B cell (primary cell): ENCODE results near the gene SYNE2. TPM values are rescaled to one million over a fixed set of nuclear protein-coding genes. Genes with fewer than 3 reads are reported as not detected.

Experiments
- ATAC-seq: fragments of 200-7000 bp; cut with Tn5 transposase; one replicate; pipeline ENCODE4 v1.10.0; 2021; ENCODE audit warnings: low read depth, mild to moderate bottlenecking, moderate number of reproducible peaks, moderate library complexity
- CTCF ChIA-PET: fragments of 350-600 bp; sonication (Branson Sonifier 250); formaldehyde crosslinking; loops from one replicate; lab custom pipeline; 2021; ENCODE audit warnings: antibody characterized with exemption, inconsistent platforms; lab: Charles Lee
- POLR2A ChIA-PET: fragments of 350-600 bp; sonication (Branson Sonifier 250); formaldehyde crosslinking; loops from one replicate; lab custom pipeline; 2021; ENCODE audit warnings: antibody characterized with exemption; lab: Charles Lee
- DNase-seq: peaks from one replicate; pipeline ENCODE4 v3.0.0; 2013
- H2AFZ ChIP-seq: 2 replicates; pipeline ENCODE4 v1.6.1; 2012; ENCODE audit warnings: mild to moderate bottlenecking, low read depth, low read length; ENCODE audit not compliant: insufficient read depth, poor library complexity, severe bottlenecking
- H3K27ac ChIP-seq, 2 donors: 1 replicate in 1 of 2; 2 replicates in 1 of 2; pipeline ENCODE4 v1.5.1; 2012 to 2013; ENCODE audit warnings: low read length in 2 of 2, mild to moderate bottlenecking in 2 of 2, moderate library complexity in 1 of 2
- H3K27me3 ChIP-seq, 4 experiments: fragments of 200-600 bp in 1 of 4; sonication (generic) in 1 of 4; replicated peaks in 1 of 4; 1 replicate in 2 of 4; 2 replicates in 2 of 4; pipeline versions ENCODE4 v1.6.1 to v1.7.0; 2013 to 2016; ENCODE audit warnings: low read length in 3 of 4, mild to moderate bottlenecking in 2 of 4, mixed read lengths in 1 of 4, moderate library complexity in 1 of 4; ENCODE audit not compliant: insufficient read depth in 4 of 4, control insufficient read depth in 3 of 4; ENCODE audit errors: control extremely low read depth in 1 of 4
- H3K36me3 ChIP-seq, 2 experiments: replicated peaks in 1 of 2; 1 replicate in 1 of 2; 2 replicates in 1 of 2; pipeline versions ENCODE4 v1.6.1 to v1.7.1; 2013; ENCODE audit warnings: low read length in 1 of 2; ENCODE audit not compliant: insufficient read depth in 2 of 2, control insufficient read depth in 1 of 2; ENCODE audit errors: control extremely low read depth in 1 of 2, extremely low read depth in 1 of 2
- H3K4me1 ChIP-seq, 2 donors: fragments of 200-600 bp in 1 of 2; sonication (generic) in 1 of 2; 1 replicate in 1 of 2; 2 replicates in 1 of 2; pipeline versions ENCODE4 v1.5.1 to v1.6.1; 2013 to 2017; ENCODE audit warnings: low read length in 2 of 2; ENCODE audit not compliant: control insufficient read depth in 2 of 2, insufficient read depth in 2 of 2
- H3K4me2 ChIP-seq: replicated peaks from 2 replicates; pipeline ENCODE3; 2012; ENCODE audit warnings: mild to moderate bottlenecking, low read depth, low read length; ENCODE audit not compliant: poor library complexity, severe bottlenecking
- H3K4me3 ChIP-seq, 5 experiments: fragments of 200-600 bp in 1 of 5; sonication (generic) in 1 of 5; 1 replicate in 3 of 5; 2 replicates in 2 of 5; pipeline versions ENCODE4 v1.5.1 to v1.7.0; 2011 to 2016; ENCODE audit warnings: low read length in 4 of 5, mild to moderate bottlenecking in 4 of 5, low read depth in 2 of 5, control low read depth in 1 of 5, moderate library complexity in 1 of 5; ENCODE audit not compliant: insufficient read depth in 1 of 5; ENCODE audit errors: control extremely low read depth in 1 of 5, extremely low read depth in 1 of 5
- H3K79me2 ChIP-seq: fragments of 200-600 bp; sonication (generic); one replicate; pipeline ENCODE4 v1.6.0; 2016; ENCODE audit warnings: low read length; ENCODE audit not compliant: control insufficient read depth, insufficient read depth
- H3K9ac ChIP-seq: fragments of 200-600 bp; sonication (generic); 2 replicates; pipeline ENCODE4 v1.6.1; 2017; ENCODE audit warnings: mild to moderate bottlenecking, low read length, moderate library complexity
- H3K9me3 ChIP-seq, 3 donors: one replicate each; pipeline versions ENCODE4 v1.6.1 to v1.7.1; 2013; ENCODE audit warnings: low read length in 2 of 3; ENCODE audit not compliant: control insufficient read depth in 2 of 3, insufficient read depth in 1 of 3; ENCODE audit errors: control extremely low read depth in 1 of 3
- H4K20me1 ChIP-seq: 2 replicates; pipeline ENCODE4 v1.6.0; 2012; ENCODE audit warnings: mild to moderate bottlenecking, low read length; ENCODE audit not compliant: insufficient read depth, control insufficient read depth, poor library complexity, severe bottlenecking
- H3K27ac Mint-ChIP-seq: one replicate; pipeline ENCODE4 v1.8.0; 2021; ENCODE audit warnings: mixed read lengths
- H3K27me3 Mint-ChIP-seq: one replicate; pipeline ENCODE4 v1.8.0; 2021; ENCODE audit warnings: mixed read lengths
- H3K4me1 Mint-ChIP-seq: one replicate; pipeline ENCODE4 v1.8.0; 2021; ENCODE audit warnings: mixed read lengths
- H3K4me3 Mint-ChIP-seq: one replicate; pipeline ENCODE4 v1.8.0; 2021; ENCODE audit warnings: mixed read lengths
- H3K9me3 Mint-ChIP-seq: one replicate; pipeline ENCODE4 v1.8.0; 2022; ENCODE audit warnings: mixed read lengths; ENCODE audit not compliant: insufficient read depth
- EZH2 ChIP-seq: IDR thresholded peaks from 2 replicates; pipeline ENCODE4 v1.6.1; 2012; ENCODE audit warnings: borderline replicate concordance, low read depth, mild to moderate bottlenecking, moderate library complexity, low read length; ENCODE audit not compliant: insufficient read depth, poor library complexity, severe bottlenecking
- WGBS: methylation state at CpG from one replicate; pipeline ENCODE4 v1.1.5; 2013; ENCODE audit warnings: missing lambda C conversion rate; ENCODE audit not compliant: insufficient coverage; 5-methylcytosine and 5-hydroxymethylcytosine counted together
- intact Hi-C: fragments of 100-400 bp; cut with micrococcal nuclease; formaldehyde crosslinking; loops from one replicate; pipeline ENCODE4 v1.10.0; 2022
- polyA plus RNA-seq: library from polyadenylated mRNA; depleted of rRNA; stranded (reverse); fragments of >200 nt; gene quantifications from 2 replicates; pipeline ENCODE4 v1.2.3, GENCODE V29; 2012
- total RNA-seq, 2 donors: library from RNA; stranded (reverse); fragments of 120-200 nt in 1 of 2; gene quantifications; 1 replicate in 1 of 2; 2 replicates in 1 of 2; pipeline versions ENCODE4 v1.2.3 to v1.2.4, GENCODE V29; 2013 to 2022
- TF ChIP-seq, protein P1 (sequence below): fragments of 200-600 bp; IDR thresholded peaks from one replicate; pipeline ENCODE4 v1.8.0; 2022; ENCODE audit warnings: antibody characterized with exemption, mild to moderate bottlenecking

Gene SYNE2
- total and polyA plus RNA-seq, 2 donors (not counting 1 experiment from before 2014, with no cell fraction given): 39.5 to 105 TPM

GRCh38 chr14:64000749-64001148 is 147.9 kb downstream of the SYNE2 start:
- Histone ChIP-seq H3K9me3 (no peaks in the 10 kb centered on the region), H3K9ac (no peak overlapping the region), H3K4me3 (no peak overlapping the region), H3K79me2 (no peaks in the 10 kb centered on the region), H3K4me2 (no peak overlapping the region), H2AFZ (no peak overlapping the region), H3K27ac (no peak overlapping the region), H3K27me3 (no peaks in the 10 kb centered on the region), H3K4me1 (peaks cover 0 to 1% of the 10 kb centered on the region in 2 donors), H4K20me1 (no peaks in the 10 kb centered on the region), H3K36me3 (peaks cover 9 to 22% of the 10 kb centered on the region in 2 experiments)
- ChIA-PET CTCF (no interaction called here), POLR2A (no interaction called here)
- intact Hi-C loops: no loop called here
- no CpG with 5 or more reads among the region's 1 CpG for WGBS
- no peak overlapping the region for H3K4me3 Mint-ChIP-seq
- no peak for TF ChIP-seq EZH2
- TF ChIP-seq, protein P1, sequence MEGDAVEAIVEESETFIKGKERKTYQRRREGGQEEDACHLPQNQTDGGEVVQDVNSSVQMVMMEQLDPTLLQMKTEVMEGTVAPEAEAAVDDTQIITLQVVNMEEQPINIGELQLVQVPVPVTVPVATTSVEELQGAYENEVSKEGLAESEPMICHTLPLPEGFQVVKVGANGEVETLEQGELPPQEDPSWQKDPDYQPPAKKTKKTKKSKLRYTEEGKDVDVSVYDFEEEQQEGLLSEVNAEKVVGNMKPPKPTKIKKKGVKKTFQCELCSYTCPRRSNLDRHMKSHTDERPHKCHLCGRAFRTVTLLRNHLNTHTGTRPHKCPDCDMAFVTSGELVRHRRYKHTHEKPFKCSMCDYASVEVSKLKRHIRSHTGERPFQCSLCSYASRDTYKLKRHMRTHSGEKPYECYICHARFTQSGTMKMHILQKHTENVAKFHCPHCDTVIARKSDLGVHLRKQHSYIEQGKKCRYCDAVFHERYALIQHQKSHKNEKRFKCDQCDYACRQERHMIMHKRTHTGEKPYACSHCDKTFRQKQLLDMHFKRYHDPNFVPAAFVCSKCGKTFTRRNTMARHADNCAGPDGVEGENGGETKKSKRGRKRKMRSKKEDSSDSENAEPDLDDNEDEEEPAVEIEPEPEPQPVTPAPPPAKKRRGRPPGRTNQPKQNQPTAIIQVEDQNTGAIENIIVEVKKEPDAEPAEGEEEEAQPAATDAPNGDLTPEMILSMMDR: no peak
- ATAC-seq (no peak), DNase-seq (no peak)
- H3K27me3 Mint-ChIP-seq: no peaks in the 10 kb centered on the region
- H3K9me3 Mint-ChIP-seq: no peaks in the 10 kb centered on the region
- peaks cover 5% of the 10 kb centered on the region for H3K4me1 Mint-ChIP-seq
- H3K27ac Mint-ChIP-seq: no peak overlapping the region

DNA sequence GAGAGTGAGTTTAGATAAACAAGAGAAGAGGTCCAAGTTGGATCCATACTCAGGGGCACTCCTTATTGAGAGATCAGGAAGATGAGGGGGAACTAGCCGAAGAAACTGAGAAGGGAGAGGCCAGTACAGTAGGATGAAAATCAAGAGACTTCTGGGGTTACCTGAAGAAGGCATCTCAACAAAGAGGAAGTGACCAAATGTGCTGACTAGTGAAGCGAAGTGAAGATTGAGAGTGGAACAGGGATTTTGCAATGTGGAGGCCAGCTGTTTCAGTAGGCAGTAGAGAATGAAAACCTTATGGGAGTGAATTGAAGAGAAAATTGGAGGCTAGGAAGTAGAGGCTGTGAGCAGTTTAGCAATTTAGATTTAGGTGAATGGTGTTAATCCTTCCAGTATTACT is 153.0 kb downstream of the SYNE2 start:
- no peaks in the 10 kb centered on the region for H3K79me2 ChIP-seq
- POLR2A ChIA-PET: no interaction called here
- H3K9ac ChIP-seq: no peak overlapping the region
- CTCF ChIA-PET: interaction anchor here (0.6 kb wide), 1 partner anchor 408 kb away, joined by 4 read pairs; no protein-coding TSS in a partner anchor
- H4K20me1 ChIP-seq: no peaks in the 10 kb centered on the region
- H3K9me3 Mint-ChIP-seq: no peaks in the 10 kb centered on the region
- H3K27me3 ChIP-seq: no peaks in the 10 kb centered on the region
- no peaks in the 10 kb centered on the region for H3K27me3 Mint-ChIP-seq
- H3K4me1 ChIP-seq: peaks cover 0 to 3% of the 10 kb centered on the region in 2 donors
- H3K9me3 ChIP-seq: no peaks in the 10 kb centered on the region
- ATAC-seq (no peak), DNase-seq (no peak)
- no peak overlapping the region for H3K27ac Mint-ChIP-seq
- H3K4me1 Mint-ChIP-seq: peaks cover 8% of the 10 kb centered on the region
- no peak overlapping the region for H3K4me2 ChIP-seq
- H3K27ac ChIP-seq: no peak overlapping the region
- WGBS: 88% methylated on average over 2 of the region's 2 CpGs
- no peak overlapping the region for H3K4me3 ChIP-seq
- peaks cover 7 to 8% of the 10 kb centered on the region in 2 experiments for H3K36me3 ChIP-seq
- TF ChIP-seq, protein P1: no peak
- TF ChIP-seq EZH2: no peak
- H3K4me3 Mint-ChIP-seq: no peak overlapping the region
- H2AFZ ChIP-seq: no peak overlapping the region
- intact Hi-C loops: no loop called here
